Measurements from ENCODE around the gene TAF12. TPM values are rescaled to one million over a fixed set of nuclear protein-coding genes. Genes with fewer than 3 reads are reported as not detected.
"Not testable (repeated sequence)": the region's sequence is repeated elsewhere in the genome, so short reads cannot be mapped to it uniquely, and the experiment has no call there.

Gene TAF12
- total RNA-seq, 1 experiment from 2014 or later: 39.5 TPM

GRCh38 chr1:28596276-28596675, 46.6 kb downstream of the TAF12 start:
- not testable (repeated sequence) for H4K20me1 ChIP-seq (ENCODE audit: insufficient read depth, low read depth, low read length); H3K9ac ChIP-seq (ENCODE audit: low read length); H3K9me2 ChIP-seq (replicated peaks; ENCODE audit: insufficient read depth, low read length); H2AFZ ChIP-seq (ENCODE audit: low read length); H3K27me3 ChIP-seq (ENCODE audit: low read length); H3K9me3 ChIP-seq (ENCODE audit: low read length); H3K4me1 ChIP-seq (ENCODE audit: low read length); H3K79me2 ChIP-seq (ENCODE audit: low read length); DNase-seq; H3K4me3 ChIP-seq (ENCODE audit: low read length); H3K27ac ChIP-seq (ENCODE audit: low read length); H3K36me3 ChIP-seq (ENCODE audit: insufficient read depth, low read length); H3K4me2 ChIP-seq (ENCODE audit: low read depth, low read length, poor library complexity, severe bottlenecking)

- Histone ChIP-seq H3K4me2 (ENCODE audit: low read depth, low read length, poor library complexity, severe bottlenecking) (no peak overlapping the region), H3K27ac (ENCODE audit: low read length) (no peak overlapping the region), H3K9ac (ENCODE audit: low read length) (no peak overlapping the region), H4K20me1 (ENCODE audit: insufficient read depth, low read depth, low read length) (no peaks in the 10 kb centered on the region), H3K27me3 (ENCODE audit: low read length) (no peaks in the 10 kb centered on the region), H3K79me2 (ENCODE audit: low read length) (no peaks in the 10 kb centered on the region), H2AFZ (ENCODE audit: low read length) (no peak overlapping the region), H3K4me1 (ENCODE audit: low read length) (peaks cover 7% of the 10 kb centered on the region), H3K36me3 (ENCODE audit: insufficient read depth, low read length) (no peaks in the 10 kb centered on the region), H3K9me2 (replicated peaks; ENCODE audit: insufficient read depth, low read length) (no peaks in the 10 kb centered on the region), H3K4me3 (ENCODE audit: low read length) (no peak overlapping the region), H3K9me3 (ENCODE audit: low read length) (no peaks in the 10 kb centered on the region)
- no peak for DNase-seq
Measured at GRCh38 chr1:28595412-28596191, 47.3 kb downstream of the TAF12 start.

GRCh38 chr1:28594686-28595411, 48.0 kb downstream of the TAF12 start:
- not testable (repeated sequence) for H3K9ac ChIP-seq (ENCODE audit: low read length)

GRCh38 chr1:28593988-28594356, 48.9 kb downstream of the TAF12 start:
- H3K27ac ChIP-seq (ENCODE audit: low read length); H3K27me3 ChIP-seq (ENCODE audit: low read length); H3K9ac ChIP-seq (ENCODE audit: low read length); H3K79me2 ChIP-seq (ENCODE audit: low read length); DNase-seq; H2AFZ ChIP-seq (ENCODE audit: low read length); H4K20me1 ChIP-seq (ENCODE audit: insufficient read depth, low read depth, low read length); H3K36me3 ChIP-seq (ENCODE audit: insufficient read depth, low read length); H3K4me3 ChIP-seq (ENCODE audit: low read length); H3K9me2 ChIP-seq (replicated peaks; ENCODE audit: insufficient read depth, low read length); H3K4me2 ChIP-seq (ENCODE audit: low read depth, low read length, poor library complexity, severe bottlenecking); H3K4me1 ChIP-seq (ENCODE audit: low read length); H3K9me3 ChIP-seq (ENCODE audit: low read length): not testable (repeated sequence)

More at GRCh38 chr1:28594686-28595411, 48.0 kb downstream of the TAF12 start:
- H2AFZ ChIP-seq (ENCODE audit: low read length); H4K20me1 ChIP-seq (ENCODE audit: insufficient read depth, low read depth, low read length); H3K27ac ChIP-seq (ENCODE audit: low read length); H3K9me2 ChIP-seq (replicated peaks; ENCODE audit: insufficient read depth, low read length); H3K27me3 ChIP-seq (ENCODE audit: low read length); H3K4me3 ChIP-seq (ENCODE audit: low read length); H3K79me2 ChIP-seq (ENCODE audit: low read length); DNase-seq; H3K9me3 ChIP-seq (ENCODE audit: low read length); H3K4me2 ChIP-seq (ENCODE audit: low read depth, low read length, poor library complexity, severe bottlenecking); H3K4me1 ChIP-seq (ENCODE audit: low read length); H3K36me3 ChIP-seq (ENCODE audit: insufficient read depth, low read length): not testable (repeated sequence)

- no peak for DNase-seq
- H3K36me3 ChIP-seq (ENCODE audit: insufficient read depth, low read length): no peaks in the 10 kb centered on the region
- H3K79me2 ChIP-seq (ENCODE audit: low read length): no peaks in the 10 kb centered on the region
- H3K4me3 ChIP-seq (ENCODE audit: low read length): peak overlapping the region; percentile 56; the same call in 1 of the 2 replicates
- no peak overlapping the region for H3K27ac ChIP-seq (ENCODE audit: low read length)
- no peaks in the 10 kb centered on the region for H3K9me2 ChIP-seq (replicated peaks; ENCODE audit: insufficient read depth, low read length)
- H3K9me3 ChIP-seq (ENCODE audit: low read length): no peaks in the 10 kb centered on the region
- peaks cover 7% of the 10 kb centered on the region for H3K4me1 ChIP-seq (ENCODE audit: low read length)
- no peaks in the 10 kb centered on the region for H4K20me1 ChIP-seq (ENCODE audit: insufficient read depth, low read depth, low read length)
- peak overlapping the region; percentile 47 for H3K9ac ChIP-seq (ENCODE audit: low read length)
- H2AFZ ChIP-seq (ENCODE audit: low read length): peak overlapping the region; percentile 48; the same call in 1 of the 2 replicates
- no peaks in the 10 kb centered on the region for H3K27me3 ChIP-seq (ENCODE audit: low read length)
- H3K4me2 ChIP-seq (ENCODE audit: low read depth, low read length, poor library complexity, severe bottlenecking): peak overlapping the region; percentile 64
Measured at GRCh38 chr1:28592321-28593071, 50.4 kb downstream of the TAF12 start.

GRCh38 chr1:28591708-28592320, 51.1 kb downstream of the TAF12 start, which contains the start of gene RAB42:
TSS of gene RAB42 (plus strand) at chr1:28592265. CDS start at chr1:28592512, 247 bp downstream.
- H3K9me2 ChIP-seq (replicated peaks; ENCODE audit: insufficient read depth, low read length): no peaks in the 10 kb centered on the region
- H3K36me3 ChIP-seq (ENCODE audit: insufficient read depth, low read length): no peaks in the 10 kb centered on the region
- H4K20me1 ChIP-seq (ENCODE audit: insufficient read depth, low read depth, low read length): no peaks in the 10 kb centered on the region
- H3K4me3 ChIP-seq (ENCODE audit: low read length): peak within 1 kb of the TSS; percentile 56; the same call in 1 of the 2 replicates
- H3K4me1 ChIP-seq (ENCODE audit: low read length): peaks cover 7% of the 10 kb centered on the region
- H3K9me3 ChIP-seq (ENCODE audit: low read length): no peaks in the 10 kb centered on the region
- H3K27ac ChIP-seq (ENCODE audit: low read length): no peak within 1 kb of the TSS
- no peaks in the 10 kb centered on the region for H3K27me3 ChIP-seq (ENCODE audit: low read length)
- DNase-seq: peak; percentile 50
- H3K4me2 ChIP-seq (ENCODE audit: low read depth, low read length, poor library complexity, severe bottlenecking): peak within 1 kb of the TSS; percentile 64
- peak within 1 kb of the TSS; percentile 48; the same call in 1 of the 2 replicates for H2AFZ ChIP-seq (ENCODE audit: low read length)
- peak within 1 kb of the TSS; percentile 47 for H3K9ac ChIP-seq (ENCODE audit: low read length)
- no peaks in the 10 kb centered on the region for H3K79me2 ChIP-seq (ENCODE audit: low read length)

- not testable (repeated sequence) for H2AFZ ChIP-seq (ENCODE audit: low read length); H3K36me3 ChIP-seq (ENCODE audit: insufficient read depth, low read length); H3K27ac ChIP-seq (ENCODE audit: low read length); H3K27me3 ChIP-seq (ENCODE audit: low read length); H3K4me1 ChIP-seq (ENCODE audit: low read length); H4K20me1 ChIP-seq (ENCODE audit: insufficient read depth, low read depth, low read length); H3K9me3 ChIP-seq (ENCODE audit: low read length); H3K9me2 ChIP-seq (replicated peaks; ENCODE audit: insufficient read depth, low read length); H3K4me2 ChIP-seq (ENCODE audit: low read depth, low read length, poor library complexity, severe bottlenecking); H3K9ac ChIP-seq (ENCODE audit: low read length); H3K79me2 ChIP-seq (ENCODE audit: low read length); H3K4me3 ChIP-seq (ENCODE audit: low read length); DNase-seq
Measured at GRCh38 chr1:28586585-28587391, 56.1 kb downstream of the TAF12 start.
